ENCODE results near the gene WSCD1.

WSCD1 gene

DNA sequence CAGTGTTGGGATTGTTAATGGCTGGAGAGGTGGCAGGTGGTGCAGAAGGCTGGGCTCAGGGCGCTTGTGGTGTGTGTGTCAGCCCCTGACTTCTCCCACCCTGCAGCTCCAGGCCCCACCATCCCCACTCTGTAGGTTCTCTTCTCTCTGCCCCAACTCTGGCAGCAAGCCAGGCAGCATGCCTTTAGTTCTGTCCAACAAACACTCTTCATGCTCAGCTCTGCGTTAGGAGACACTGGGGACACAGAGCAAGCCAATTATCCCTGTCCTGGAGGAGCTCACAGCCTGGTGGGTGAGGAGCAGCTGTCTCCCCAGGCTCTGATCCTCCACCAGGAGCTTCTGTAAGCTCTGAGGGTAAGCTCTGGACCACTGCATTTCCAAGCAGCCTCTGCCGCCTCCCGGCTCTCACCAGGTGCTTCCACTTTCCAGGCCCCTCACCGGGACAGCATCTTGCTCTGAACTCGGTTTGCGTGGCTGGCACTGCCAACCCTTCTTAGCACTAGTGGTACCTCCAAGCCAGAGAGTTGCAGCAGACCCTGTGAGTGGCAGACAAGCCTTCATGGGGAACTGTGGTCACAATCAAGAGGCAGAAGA lies 34.3 kb upstream of the WSCD1 start (continued):
- TF ChIP-seq, protein P1, sequence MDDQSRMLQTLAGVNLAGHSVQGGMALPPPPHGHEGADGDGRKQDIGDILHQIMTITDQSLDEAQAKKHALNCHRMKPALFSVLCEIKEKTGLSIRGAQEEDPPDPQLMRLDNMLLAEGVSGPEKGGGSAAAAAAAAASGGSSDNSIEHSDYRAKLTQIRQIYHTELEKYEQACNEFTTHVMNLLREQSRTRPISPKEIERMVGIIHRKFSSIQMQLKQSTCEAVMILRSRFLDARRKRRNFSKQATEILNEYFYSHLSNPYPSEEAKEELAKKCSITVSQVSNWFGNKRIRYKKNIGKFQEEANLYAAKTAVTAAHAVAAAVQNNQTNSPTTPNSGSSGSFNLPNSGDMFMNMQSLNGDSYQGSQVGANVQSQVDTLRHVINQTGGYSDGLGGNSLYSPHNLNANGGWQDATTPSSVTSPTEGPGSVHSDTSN (CRISPR knock-in tag; IDR thresholded peaks at IDR 0.05), result no peak

DNA sequence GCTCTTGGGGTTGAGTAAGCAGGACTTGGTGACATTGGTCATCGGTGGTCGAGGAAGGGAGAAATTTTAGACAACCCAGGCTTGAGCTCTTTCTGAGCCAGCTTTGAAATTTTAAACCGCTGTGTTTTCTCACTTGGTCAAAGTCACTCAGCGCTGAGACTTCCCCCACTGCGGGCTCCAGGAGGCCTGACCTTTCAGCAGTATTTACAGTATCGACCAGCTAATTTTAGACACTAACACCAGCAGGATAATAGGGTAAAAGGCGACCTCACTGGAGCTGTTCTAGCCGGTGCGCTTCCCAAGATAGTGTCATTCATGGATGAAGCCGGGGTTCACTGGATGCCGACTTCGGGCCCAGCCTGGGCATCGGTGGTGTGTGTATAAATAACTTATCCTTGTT lies 29.7 kb upstream of the WSCD1 start:
- no peak overlapping the region for H3K27ac ChIP-seq (ENCODE audit: extremely low read depth, low read depth, low read length)
- no peak overlapping the region for H3K4me3 ChIP-seq (ENCODE audit: low read depth, low read length)
- no peaks in the 10 kb centered on the region for H3K4me1 ChIP-seq (ENCODE audit: control insufficient read depth, insufficient read depth, low read length)
- no peaks in the 10 kb centered on the region for H3K9me3 ChIP-seq (ENCODE audit: control insufficient read depth, insufficient read depth, low read depth, low read length)
- H3K36me3 ChIP-seq (ENCODE audit: control insufficient read depth in 2 of 2, insufficient read depth in 1 of 2, low read length in 2 of 2), result no peaks in the 10 kb centered on the region
- ChIA-PET CTCF (interaction anchor here (0.6 kb wide), 1 partner anchor 380 kb away, joined by 4 read pairs; no protein-coding TSS in a partner anchor), POLR2A (interaction anchor here (0.7 kb wide), 1 partner anchor 8 kb away, joined by 4 read pairs; no protein-coding TSS in a partner anchor)
- TF ChIP-seq, protein P2, sequence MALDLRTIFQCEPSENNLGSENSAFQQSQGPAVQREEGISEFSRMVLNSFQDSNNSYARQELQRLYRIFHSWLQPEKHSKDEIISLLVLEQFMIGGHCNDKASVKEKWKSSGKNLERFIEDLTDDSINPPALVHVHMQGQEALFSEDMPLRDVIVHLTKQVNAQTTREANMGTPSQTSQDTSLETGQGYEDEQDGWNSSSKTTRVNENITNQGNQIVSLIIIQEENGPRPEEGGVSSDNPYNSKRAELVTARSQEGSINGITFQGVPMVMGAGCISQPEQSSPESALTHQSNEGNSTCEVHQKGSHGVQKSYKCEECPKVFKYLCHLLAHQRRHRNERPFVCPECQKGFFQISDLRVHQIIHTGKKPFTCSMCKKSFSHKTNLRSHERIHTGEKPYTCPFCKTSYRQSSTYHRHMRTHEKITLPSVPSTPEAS (tag by site-specific recombination; IDR thresholded peaks at IDR 0.05), result no peak
- TF ChIP-seq ZNF404 (tag by site-specific recombination; IDR thresholded peaks at IDR 0.05), result no peak
- no peak for TF ChIP-seq ZNF529 (tag by site-specific recombination; IDR thresholded peaks at IDR 0.05; ENCODE audit: insufficient replicate concordance)
- TF ChIP-seq ZNF335 (tag by site-specific recombination; conservative IDR thresholded peaks at IDR 0.05), result no peak
- TF ChIP-seq, protein P3, sequence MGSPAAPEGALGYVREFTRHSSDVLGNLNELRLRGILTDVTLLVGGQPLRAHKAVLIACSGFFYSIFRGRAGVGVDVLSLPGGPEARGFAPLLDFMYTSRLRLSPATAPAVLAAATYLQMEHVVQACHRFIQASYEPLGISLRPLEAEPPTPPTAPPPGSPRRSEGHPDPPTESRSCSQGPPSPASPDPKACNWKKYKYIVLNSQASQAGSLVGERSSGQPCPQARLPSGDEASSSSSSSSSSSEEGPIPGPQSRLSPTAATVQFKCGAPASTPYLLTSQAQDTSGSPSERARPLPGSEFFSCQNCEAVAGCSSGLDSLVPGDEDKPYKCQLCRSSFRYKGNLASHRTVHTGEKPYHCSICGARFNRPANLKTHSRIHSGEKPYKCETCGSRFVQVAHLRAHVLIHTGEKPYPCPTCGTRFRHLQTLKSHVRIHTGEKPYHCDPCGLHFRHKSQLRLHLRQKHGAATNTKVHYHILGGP (tag by site-specific recombination; IDR thresholded peaks at IDR 0.05), result no peak

DNA sequence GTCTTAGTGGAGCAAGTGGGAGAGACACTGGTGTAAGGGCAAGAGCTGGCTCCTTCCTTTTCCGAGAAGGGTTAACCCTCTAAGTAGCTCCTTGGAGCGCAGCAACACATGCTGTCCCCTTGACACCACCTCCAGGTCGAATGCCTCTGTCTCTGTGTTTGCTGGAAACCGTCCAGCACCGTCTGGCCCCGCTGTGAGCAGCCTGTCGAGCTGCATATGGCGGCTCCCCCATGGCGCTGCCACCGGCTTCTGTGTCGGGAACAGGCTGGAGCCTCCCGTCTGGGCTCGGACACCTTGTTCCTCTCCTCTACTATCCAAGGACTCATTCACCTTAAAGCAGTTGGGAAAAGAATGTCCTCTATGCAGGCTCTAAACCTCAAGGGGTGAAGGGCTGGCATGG lies 28.9 kb upstream of the WSCD1 start:
- no peak overlapping the region for H3K4me3 ChIP-seq (ENCODE audit: low read depth, low read length)
- ChIA-PET POLR2A (no interaction called here), CTCF (no interaction called here)
- no peak overlapping the region for H3K27ac ChIP-seq (ENCODE audit: extremely low read depth, low read depth, low read length)
- H3K4me1 ChIP-seq (ENCODE audit: control insufficient read depth, insufficient read depth, low read length), result no peaks in the 10 kb centered on the region
- no peaks in the 10 kb centered on the region for H3K9me3 ChIP-seq (ENCODE audit: control insufficient read depth, insufficient read depth, low read depth, low read length)
- no peaks in the 10 kb centered on the region for H3K36me3 ChIP-seq (ENCODE audit: control insufficient read depth in 2 of 2, insufficient read depth in 1 of 2, low read length in 2 of 2)
- TF ChIP-seq, protein P4, sequence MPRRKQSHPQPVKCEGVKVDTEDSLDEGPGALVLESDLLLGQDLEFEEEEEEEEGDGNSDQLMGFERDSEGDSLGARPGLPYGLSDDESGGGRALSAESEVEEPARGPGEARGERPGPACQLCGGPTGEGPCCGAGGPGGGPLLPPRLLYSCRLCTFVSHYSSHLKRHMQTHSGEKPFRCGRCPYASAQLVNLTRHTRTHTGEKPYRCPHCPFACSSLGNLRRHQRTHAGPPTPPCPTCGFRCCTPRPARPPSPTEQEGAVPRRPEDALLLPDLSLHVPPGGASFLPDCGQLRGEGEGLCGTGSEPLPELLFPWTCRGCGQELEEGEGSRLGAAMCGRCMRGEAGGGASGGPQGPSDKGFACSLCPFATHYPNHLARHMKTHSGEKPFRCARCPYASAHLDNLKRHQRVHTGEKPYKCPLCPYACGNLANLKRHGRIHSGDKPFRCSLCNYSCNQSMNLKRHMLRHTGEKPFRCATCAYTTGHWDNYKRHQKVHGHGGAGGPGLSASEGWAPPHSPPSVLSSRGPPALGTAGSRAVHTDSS (tag by site-specific recombination; IDR thresholded peaks at IDR 0.05), result no peak
- TF ChIP-seq ZNF501 (tag by site-specific recombination; IDR thresholded peaks at IDR 0.05), result no peak
- TF ChIP-seq KLF9 (tag by site-specific recombination; IDR thresholded peaks at IDR 0.05; ENCODE audit: low read depth), result no peak
- peak; percentile 25; the same call in 1 of the 2 replicates for TF ChIP-seq ZIC2 (tag by site-specific recombination; IDR thresholded peaks at IDR 0.05)

DNA sequence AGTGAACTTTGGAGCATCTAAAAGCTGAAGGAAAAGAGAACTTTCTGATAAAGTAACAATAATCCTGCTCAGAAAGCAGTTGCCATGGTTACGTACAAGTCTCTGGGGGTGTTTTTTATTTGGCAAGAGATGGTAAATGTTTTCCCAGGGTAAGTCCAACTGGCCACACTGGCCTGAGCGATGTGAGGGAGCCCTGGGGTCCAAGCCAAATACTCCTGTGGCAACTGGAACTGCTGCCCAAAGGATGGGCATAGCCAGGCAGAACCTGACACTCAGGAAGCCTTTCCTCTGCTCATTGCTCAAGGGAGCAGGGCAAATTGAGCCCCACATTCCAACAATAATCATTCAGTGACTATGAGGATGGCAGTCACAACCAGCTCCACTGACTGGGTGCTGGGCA lies 26.8 kb upstream of the WSCD1 start:
- POLR2A ChIA-PET, result no interaction called here
- no peak overlapping the region for H3K4me3 ChIP-seq (ENCODE audit: low read depth, low read length)
- no peaks in the 10 kb centered on the region for H3K36me3 ChIP-seq (ENCODE audit: control insufficient read depth in 2 of 2, insufficient read depth in 1 of 2, low read length in 2 of 2)
- CTCF ChIA-PET, result no interaction called here
- H3K4me1 ChIP-seq (ENCODE audit: control insufficient read depth, insufficient read depth, low read length), result no peaks in the 10 kb centered on the region
- no peak overlapping the region for H3K27ac ChIP-seq (ENCODE audit: extremely low read depth, low read depth, low read length)
- no peaks in the 10 kb centered on the region for H3K9me3 ChIP-seq (ENCODE audit: control insufficient read depth, insufficient read depth, low read depth, low read length)
- no peak for TF ChIP-seq ZNF354C (tag by site-specific recombination; IDR thresholded peaks at IDR 0.05; ENCODE audit: borderline replicate concordance, low read depth)
- TF ChIP-seq ZNF501 (tag by site-specific recombination; IDR thresholded peaks at IDR 0.05), result no peak
- no peak for TF ChIP-seq ZNF660 (tag by site-specific recombination; IDR thresholded peaks at IDR 0.05)
- TF ChIP-seq ZNF174 (tag by site-specific recombination; IDR thresholded peaks at IDR 0.05), result no peak
- TF ChIP-seq ZNF571 (tag by site-specific recombination; IDR thresholded peaks at IDR 0.05), result no peak

Data from HEK293 (cell line).